ENCODE data around the gene ATG14.
"Not testable (repeated sequence)": the region's sequence is repeated elsewhere in the genome, so short reads cannot be mapped to it uniquely, and the experiment has no call there.

ATG14 gene

GRCh38 chr14:55349565-55349964 lies 62.1 kb downstream of the ATG14 start:
- DNase-seq: no peak

- DNase-seq: no peak
Observed at GRCh38 chr14:55348766-55349453, 62.7 kb downstream of the ATG14 start.

- DNase-seq: no peak
Observed at GRCh38 chr14:55347748-55348147, 63.9 kb downstream of the ATG14 start.

GRCh38 chr14:55347040-55347439 lies 64.6 kb downstream of the ATG14 start:
- DNase-seq: no peak

- not testable (repeated sequence) for DNase-seq
Observed at GRCh38 chr14:55344582-55345163, 67.0 kb downstream of the ATG14 start.

- DNase-seq: no peak
Observed at GRCh38 chr14:55341781-55342180, 69.8 kb downstream of the ATG14 start.

GRCh38 chr14:55340482-55340881 lies 71.1 kb downstream of the ATG14 start:
- DNase-seq: no peak

- no peak for DNase-seq
Observed at GRCh38 chr14:55339770-55340169, 71.9 kb downstream of the ATG14 start.

- no peak for DNase-seq
Observed at GRCh38 chr14:55336691-55337090, 74.9 kb downstream of the ATG14 start.

- DNase-seq: no peak
Observed at GRCh38 chr14:55336162-55336561, 75.5 kb downstream of the ATG14 start.

GRCh38 chr14:55333711-55334485 lies 77.7 kb downstream of the ATG14 start:
- no peak for DNase-seq

- no peak for DNase-seq
Observed at GRCh38 chr14:55332654-55333570, 78.7 kb downstream of the ATG14 start.

GRCh38 chr14:55329999-55330710 lies 81.5 kb downstream of the ATG14 start:
- no peak for DNase-seq

GRCh38 chr14:55328317-55328716 lies 83.3 kb downstream of the ATG14 start:
- no peak for DNase-seq

GRCh38 chr14:55327179-55327578 lies 84.5 kb downstream of the ATG14 start:
- no peak for DNase-seq

GRCh38 chr14:55324812-55325211 lies 86.8 kb downstream of the ATG14 start:
- DNase-seq: no peak

- no peak for DNase-seq
Observed at GRCh38 chr14:55323910-55324309, 87.7 kb downstream of the ATG14 start.

- no peak for DNase-seq
Observed at GRCh38 chr14:55318694-55319093, 92.9 kb downstream of the ATG14 start.

GRCh38 chr14:55317542-55318306 lies 93.9 kb downstream of the ATG14 start:
- DNase-seq: no peak

GRCh38 chr14:55316564-55316963 lies 95.1 kb downstream of the ATG14 start:
- no peak for DNase-seq
